HG03108 (cell line): ENCODE measurements around the gene WNT2B.

ENCODE experiments used
- ATAC-seq: cut with Tn5 transposase; IDR thresholded peaks from one replicate; pipeline ENCODE4 v1.9.1; 2021; ENCODE audit warnings: moderate library complexity; ENCODE audit not compliant: unreplicated experiment

WNT2B gene

DNA sequence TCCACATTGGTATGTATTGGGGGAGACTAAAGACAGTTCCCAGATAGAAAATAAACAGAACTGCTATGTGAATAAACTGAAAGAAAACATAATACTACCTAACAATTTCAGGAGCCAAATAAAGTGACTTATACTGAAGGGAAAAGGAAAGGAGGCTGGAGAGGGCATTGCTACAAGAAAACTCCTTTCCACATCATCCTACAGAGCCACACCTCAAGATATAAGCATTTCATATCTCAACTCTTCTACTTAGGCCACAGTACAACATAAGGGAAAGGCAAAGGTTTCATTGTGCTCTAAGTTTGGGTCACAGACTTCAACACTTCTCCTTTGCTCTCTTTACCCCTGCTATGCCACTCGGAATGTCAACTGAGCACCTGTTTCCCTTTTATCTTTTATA, 55.3 kb downstream of the WNT2B start:
- no peak for ATAC-seq

DNA sequence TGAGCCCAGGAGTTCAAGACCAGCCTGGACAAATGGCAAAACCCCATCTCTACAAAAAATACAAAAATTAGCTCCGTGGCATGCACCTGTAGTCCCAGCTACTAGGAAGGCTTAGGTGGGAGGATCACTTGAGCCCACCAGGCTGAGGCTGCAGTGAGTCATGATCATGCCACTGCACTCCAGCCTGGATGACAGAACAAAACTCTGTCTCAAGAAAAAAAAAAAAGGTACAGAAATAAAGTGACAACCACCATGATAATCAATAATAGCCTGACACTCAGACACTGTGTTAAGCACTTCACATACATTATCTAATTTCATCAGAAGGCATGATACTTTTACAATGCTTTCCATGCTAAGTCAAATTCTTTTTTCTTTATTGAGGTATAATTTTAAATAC, 57.0 kb downstream of the WNT2B start:
- no peak for ATAC-seq

DNA sequence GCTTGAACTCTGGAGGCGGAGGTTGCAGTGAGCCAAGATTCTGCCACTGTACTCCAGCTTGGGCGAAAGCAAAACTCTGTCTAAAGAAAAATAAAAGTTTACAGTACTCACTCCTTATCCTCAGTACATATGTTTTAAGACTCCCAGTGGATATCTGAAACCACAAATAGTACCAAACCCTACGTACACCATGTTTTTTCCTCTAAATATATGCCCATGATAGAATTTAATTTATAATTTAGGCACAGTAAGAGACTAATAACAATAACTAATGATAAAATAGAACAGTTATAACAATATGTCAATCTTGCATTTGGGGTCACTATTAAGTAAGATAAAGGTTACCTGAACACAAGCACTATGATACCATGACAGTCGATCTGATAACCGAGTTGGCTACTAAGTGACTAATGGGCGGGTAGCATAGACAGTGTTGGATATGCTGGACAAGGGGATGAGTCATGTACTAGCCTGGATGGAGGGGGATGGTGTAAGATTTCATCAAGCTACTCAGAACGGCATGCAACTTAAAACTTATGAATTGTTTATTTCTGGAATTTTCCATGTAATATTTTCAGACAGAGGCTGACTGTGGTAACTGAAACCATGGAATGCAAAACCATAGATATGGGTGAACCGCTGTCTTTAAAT, 66.5 kb downstream of the WNT2B start:
- ATAC-seq = no peak

DNA sequence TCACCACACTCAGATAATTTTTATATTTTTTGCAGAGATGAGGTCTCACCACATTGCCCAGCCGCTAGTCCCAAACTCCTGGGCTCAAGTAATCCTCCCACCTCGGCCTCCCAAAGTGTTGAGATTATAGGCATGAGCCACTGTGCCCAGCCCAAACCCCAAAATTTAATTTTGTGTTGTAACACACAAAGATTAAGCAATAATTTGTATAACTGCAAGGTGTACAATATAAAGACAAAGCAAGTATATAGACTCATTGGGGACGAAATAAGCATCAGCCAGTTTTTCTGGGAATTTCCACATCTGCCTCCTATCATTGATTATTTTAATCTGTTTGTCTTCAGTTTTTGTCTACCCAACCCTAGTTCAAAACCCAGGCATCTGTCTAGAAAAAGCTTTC, 67.5 kb downstream of the WNT2B start:
- no peak for ATAC-seq
